ENCODE measurements around the gene RBP5.

Gene RBP5, protein sequence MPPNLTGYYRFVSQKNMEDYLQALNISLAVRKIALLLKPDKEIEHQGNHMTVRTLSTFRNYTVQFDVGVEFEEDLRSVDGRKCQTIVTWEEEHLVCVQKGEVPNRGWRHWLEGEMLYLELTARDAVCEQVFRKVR

DNA sequence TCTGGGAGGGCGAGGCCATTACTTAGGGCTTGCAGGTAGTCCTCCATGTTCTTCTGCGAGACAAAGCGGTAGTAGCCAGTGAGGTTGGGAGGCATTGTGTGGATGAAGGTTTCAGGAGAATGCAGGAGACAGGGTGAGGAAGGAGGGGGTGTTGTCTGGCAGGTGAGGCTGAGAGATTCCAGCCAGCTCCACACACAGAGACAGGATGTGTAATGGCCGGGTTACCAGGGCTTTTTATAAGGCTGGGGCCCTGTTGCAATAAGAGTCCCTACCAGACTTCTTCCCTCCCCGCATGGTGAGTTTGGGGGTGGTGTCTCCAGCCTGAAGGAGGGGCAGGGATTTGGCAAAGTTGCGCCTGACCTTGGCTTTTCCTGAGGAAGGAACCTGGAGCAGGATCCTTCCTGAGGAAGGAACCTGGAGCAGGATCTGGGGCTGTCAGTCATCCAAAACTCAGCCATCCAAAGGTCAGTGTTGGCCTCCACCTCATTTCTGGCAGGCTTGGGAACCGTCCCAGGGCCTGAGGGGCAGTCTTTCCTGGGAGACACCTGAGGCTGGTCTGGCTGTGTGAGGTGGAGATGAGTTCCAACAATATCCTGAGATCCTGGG, at the start of gene RBP5:
Gene RBP5 (minus strand): TSS at position 209 of the 606 bp plus-strand sequence. CDS start 114 bp downstream, at position 95.
- no peak for DNase-seq (ENCODE audit: low read depth in 2 of 2)

DNA sequence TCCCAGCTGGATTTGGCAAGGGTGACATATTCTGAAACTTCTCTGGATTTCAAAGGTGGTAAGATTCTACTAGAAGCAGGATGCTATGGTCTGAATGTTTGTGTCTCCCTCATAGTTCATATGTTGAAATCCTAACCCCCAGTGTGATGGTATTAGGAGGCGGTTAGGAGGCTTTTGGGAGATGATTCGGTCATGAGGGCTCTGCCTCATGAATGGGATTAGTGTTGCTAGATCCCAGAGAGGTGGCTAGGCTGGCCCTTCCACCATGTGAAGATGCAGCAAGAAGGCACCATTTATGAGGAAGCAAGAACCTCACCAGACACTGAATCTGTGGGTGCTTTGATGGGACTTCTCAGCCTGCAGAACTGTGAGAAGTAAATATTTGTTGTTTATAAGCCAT, 49.8 kb upstream of the RBP5 start:
- DNase-seq (ENCODE audit: low read depth in 2 of 2), result no peak

DNA sequence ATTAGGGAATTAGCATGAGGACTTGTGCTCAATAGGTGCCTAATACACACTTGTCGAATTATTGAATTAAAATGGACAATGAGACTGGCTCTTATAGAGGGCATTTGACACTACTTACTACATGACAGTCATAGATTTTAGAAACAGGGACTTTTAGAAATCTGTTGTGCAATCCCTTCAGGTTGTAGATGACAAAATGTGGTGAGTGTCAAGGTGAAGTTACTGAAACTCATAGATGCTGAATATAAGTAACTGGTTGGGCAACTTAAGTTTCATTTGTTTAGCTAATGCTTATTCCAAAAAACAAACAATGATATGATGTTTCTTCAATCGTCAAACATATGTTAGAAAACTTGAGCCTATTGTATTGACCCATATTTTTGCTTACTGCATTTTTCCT, 47.9 kb upstream of the RBP5 start:
- no peak for DNase-seq (ENCODE audit: low read depth in 2 of 2)

DNA sequence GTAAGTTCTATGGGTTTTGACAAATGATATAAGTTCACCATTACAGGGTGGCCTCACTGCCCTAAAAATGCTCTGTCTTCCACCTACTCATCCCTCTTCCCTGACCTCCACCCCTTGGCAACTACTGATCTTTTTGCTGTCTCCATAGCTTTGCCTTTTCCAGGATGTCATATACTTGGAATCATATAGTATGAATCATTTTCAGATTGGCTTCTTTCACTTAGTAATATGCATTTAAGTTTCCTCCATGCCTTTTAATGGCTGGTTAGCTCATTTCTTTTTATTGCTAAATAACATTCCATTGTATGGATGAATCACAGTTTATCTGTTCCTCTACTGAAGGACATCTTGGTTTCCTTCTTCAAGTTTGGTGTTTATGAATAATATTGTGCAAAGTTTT, 46.8 kb upstream of the RBP5 start:
- DNase-seq (ENCODE audit: low read depth in 2 of 2), result no peak

DNA sequence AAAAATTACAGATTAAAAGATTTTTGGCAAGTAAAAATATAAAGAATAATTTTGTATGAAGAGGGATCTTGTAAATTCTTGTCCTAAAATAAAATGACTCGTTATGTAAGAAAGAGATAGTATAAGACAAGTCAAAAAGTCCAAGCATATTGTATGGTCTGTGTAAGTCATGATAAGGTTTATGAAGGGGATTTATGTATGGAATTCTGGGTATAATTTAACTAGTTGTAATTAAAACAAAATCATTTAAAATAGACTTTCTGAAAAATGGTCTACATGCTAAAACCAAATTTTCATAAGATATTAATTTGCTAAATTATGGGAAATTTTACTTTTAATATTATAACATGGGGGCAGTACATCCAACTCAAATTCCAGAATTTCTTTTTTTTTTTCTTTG, 43.2 kb upstream of the RBP5 start:
- no peak for DNase-seq (ENCODE audit: low read depth in 2 of 2)

DNA sequence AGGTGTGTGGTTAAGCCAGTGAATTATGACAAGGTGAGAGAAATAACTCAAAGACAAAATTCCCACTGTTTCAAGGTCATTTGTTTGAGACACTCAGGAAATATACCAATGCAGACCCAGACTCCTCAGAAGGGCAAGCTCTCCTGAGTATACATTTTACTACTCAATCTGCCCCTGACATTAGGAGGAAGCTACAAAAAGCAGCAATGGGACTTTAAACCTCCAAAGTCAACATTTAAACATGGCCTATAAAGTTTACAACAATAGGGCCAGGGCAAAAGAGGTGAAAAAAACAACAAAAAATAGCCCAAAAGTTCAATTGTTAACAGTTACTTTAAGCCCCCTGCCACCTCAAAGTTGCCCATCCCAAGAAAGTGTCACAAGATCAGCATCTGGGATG, 41.3 kb upstream of the RBP5 start:
- no peak for DNase-seq (ENCODE audit: low read depth in 2 of 2)

DNA sequence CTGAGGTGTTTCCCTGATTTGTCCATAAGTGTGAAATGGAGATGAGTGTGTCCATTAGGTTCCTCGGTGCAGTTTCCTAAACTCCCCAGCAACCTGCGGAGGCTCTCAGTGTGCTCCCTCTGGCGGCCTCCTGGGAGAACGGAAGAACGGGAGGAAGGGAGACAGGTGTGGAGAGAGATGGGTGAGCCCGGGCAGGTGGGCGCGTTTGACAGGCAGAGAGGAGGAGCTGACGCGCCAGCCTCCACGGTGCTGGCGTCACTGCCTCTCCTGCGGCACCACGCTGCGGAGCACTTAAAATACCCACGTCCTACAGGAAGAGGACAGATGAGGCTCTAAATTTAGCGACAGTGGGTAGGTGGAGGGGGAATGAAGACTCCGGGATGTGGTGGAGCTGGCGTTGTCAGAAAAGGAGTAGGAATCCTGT, 34.0 kb upstream of the RBP5 start:
- DNase-seq (ENCODE audit: low read depth in 2 of 2), result no peak

DNA sequence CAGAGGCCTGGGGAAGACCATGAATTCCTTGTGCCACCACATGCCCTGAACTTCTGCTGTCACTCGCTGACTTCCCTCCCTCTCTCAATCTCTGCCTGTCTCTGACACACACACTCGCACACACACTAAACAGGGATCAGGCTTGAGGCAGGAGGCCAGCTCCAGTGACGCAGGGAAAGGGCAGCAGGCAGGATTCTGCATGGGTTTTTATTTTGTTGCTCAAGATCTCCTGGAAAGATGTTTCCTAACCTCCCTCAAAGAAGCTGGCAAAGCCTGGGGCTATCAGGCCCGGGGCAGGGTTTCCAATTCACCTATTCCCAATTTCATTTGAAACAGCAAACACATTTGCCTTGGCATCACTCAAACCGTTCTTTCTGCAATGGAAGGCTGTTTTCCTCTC, 33.1 kb upstream of the RBP5 start:
- no peak for DNase-seq (ENCODE audit: low read depth in 2 of 2)

DNA sequence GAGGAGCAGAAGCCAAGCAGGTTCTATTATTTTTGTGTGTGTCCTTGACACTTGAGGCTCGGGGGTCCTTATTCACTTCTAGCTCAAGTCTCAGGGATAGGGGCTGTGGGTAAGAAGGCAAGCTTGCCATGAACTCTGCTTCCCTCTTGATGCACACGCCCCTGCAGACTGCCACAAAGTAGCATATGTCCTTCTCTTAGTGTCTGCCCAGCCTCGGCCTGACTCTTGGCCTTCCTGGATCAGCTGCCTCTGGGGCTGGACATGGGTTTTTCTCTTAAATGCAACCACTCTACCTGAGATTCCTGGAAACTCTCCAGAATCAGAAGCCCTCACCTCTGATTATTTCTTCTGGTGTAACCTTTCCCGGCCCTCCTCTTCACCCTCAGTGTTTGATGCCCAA, 32.6 kb upstream of the RBP5 start:
- no peak for DNase-seq (ENCODE audit: low read depth in 2 of 2)

DNA sequence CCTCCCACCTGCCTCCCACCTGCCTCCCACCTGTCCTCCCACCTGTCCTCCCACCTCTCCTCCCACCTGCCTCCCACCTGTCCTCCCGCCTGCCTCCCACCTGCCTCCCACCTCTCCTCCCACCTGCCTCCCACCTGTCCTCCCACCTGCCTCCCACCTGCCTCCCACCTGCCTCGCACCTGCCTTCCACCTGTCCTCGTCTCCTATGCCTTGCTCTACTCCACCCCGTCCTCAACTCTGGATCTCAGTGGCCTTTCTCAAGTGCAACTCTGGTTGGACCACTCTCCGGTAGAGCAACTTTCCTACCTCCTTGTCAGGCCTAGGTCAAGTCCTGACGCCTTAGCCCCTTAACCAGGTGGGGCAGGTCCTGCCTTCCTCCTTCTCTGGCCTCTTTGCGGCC, 31.5 kb upstream of the RBP5 start:
- no peak for DNase-seq (ENCODE audit: low read depth in 2 of 2)

DNA sequence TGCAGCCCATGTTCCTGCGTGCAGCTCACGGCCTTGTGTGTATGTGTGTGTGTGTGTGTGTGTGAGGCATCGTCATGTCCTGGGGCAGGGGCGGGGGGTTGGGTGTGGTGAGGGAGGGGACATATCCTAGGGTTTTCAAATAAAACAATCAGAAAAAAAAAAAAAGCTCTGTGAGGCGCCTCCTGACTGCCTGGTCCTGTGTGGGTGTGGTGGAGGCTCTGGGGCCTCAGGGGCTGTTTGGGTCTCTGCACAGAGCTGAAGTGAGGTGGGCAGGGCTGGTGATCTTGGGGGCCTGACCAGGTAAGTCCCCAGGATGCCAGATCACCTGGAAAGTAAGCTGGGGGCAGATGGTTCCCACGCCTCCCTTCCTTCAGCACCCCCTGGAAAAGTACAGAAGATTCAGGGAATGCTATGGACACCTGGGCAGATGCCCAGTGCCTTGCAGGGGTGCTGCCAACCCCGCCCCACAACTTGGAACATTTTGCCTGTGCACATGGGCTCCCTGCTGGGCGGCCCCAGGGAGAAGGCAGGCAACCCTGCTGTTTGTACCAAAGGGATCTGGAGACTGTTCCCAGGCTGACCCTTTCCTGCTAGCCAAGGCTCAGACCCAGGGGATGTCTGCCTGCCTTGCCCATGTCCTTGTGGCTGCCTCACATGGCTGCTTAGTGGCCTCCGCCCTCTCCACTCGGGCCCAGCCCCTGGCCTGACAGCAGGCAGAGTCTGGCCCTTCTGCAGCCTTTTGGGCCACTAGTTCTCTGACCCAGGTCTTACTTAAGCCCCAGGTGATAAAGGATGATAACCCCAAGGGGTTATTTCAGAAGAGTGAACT, 30.3 kb upstream of the RBP5 start:
- DNase-seq (ENCODE audit: low read depth in 2 of 2), result no peak

DNA sequence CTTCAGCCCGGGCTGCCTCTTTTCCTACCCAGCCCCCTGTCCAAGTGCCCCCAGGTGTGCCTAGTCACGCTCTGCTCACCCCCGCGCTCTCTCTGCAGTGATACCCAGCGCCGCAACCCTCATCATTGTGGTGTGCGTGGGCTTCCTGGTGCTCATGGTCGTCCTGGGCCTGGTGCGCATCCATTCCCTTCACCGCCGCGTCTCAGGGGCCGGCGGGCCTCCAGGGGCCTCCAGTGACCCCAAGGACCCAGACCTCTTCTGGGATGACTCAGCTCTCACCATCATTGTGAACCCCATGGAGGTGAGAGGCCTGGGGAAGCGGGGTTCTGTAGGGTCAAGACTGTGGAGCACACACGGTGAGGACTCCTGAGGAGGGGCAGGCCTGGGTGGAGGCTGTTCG, 28.7 kb upstream of the RBP5 start:
- DNase-seq (ENCODE audit: low read depth in 2 of 2), result no peak

DNA sequence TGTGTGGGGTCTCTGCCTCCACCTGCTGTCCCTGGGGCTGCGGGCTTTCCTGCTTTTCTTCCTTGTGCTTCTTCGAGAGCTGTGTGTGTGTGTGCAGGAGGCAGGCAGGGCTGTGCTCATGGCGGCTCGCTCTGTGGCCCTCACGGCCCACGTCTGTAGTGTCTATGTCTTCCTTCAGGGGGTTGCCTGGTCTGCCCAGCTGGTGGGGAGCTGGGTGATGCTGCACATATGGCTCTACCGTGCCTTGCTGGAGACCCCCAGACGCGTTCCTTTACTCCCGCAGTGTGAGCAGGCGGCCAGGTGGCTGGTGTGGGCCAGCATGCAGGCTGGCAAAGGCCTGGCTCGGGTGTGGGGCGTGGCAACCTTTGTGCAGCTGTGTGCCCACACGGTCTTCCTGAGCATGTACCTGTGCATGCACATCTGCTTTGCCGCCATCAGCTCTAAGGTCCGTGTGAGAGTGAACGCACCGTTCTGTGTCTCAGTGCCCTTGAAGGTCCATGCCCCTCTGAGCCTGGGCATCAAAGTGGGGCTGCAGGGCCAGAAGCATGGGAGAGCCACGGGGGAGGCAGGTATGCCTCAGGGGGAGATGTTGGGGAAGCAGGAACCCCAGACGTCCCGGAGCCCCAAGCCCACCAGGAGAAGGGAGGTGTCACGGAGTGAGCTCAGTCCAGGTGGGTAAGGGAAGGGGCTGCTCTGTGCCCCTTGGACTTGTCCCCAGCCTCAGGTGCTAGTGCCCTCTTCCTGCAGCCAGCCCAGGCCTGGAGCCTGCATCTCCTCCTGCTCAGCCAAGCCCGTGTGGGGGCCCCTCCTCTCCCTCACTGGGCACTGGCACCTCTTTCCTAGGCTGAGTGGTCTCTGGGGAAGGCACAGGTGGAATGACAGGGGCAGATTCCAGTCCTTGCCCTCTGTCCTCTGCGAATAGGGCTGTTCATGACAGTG, 27.8 kb upstream of the RBP5 start:
- DNase-seq (ENCODE audit: low read depth in 2 of 2), result no peak

DNA sequence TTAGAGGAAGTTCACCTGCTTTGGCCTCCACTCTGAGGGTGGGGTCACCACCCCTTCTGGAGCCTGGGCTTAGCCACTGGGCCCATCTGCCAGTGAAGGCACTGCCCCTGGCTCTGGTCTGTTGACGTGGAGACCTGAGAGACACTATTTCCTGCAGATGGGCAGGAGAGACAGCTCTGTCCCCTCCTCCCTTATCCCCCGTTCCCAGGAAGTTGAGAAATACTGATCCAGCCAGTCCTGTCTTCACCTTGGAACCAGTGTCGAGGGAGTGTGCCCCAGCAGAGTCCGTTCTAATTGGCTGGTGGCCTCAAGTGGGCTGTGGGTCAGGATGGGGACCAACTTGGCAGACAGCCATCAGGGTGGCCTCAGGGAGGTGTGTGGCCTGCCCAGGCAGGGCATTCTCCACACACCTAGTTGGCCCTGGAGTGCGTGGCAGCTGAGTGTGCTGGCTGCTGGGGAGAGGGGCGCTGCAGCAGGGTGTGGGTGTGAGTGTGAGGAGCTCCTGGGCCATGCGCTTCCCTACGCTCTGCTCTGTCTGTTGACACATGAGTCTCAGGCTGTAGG, 26.9 kb upstream of the RBP5 start:
- no peak for DNase-seq (ENCODE audit: low read depth in 2 of 2)

DNA sequence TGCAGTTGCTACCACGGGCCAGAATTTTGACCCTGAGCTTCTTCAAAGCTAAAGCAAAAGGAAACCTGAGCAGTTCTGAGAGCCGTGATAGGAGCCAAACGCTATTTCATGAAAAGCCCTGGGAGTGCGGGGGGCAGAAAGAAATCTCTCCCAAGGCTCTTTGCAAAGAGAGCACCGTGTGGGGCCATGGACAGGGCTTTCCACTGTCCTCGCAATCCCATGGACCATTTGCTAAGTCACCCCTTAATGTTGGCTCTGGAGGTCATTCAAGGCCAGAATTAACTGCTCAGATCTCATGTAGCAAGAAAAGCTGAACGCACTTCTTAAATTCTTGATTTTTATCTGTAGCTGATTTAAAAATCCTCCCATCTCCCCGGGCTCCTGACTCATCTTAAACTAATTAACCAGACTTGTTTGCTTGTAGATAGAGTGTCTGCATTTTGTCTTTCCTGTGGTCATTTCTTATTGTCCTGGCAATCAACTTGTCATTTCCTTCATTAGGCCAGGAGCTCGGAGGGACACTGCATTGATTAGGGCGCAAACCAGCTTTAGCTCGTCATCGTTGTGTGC, 26.3 kb upstream of the RBP5 start:
- no peak for DNase-seq (ENCODE audit: low read depth in 2 of 2)

DNA sequence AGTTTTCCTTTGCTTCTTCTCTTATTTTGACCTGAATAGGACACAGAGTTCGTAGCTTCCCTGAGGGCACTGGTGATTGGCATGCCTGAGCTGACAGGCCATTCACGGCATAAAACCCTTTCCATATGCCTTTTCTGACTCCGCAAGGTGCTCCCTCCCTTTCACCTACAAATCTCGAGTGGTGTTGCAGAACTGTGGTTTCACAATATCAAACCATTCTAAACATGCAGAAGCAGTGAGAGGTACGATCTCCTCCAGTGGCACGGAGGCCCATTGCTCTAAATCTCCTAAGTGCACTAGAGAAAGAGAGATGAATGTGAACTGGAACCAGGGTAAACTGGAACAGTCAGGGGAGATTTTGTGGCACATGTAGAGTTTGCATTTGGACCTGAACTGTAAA, 25.4 kb upstream of the RBP5 start:
- no peak for DNase-seq (ENCODE audit: low read depth in 2 of 2)

DNA sequence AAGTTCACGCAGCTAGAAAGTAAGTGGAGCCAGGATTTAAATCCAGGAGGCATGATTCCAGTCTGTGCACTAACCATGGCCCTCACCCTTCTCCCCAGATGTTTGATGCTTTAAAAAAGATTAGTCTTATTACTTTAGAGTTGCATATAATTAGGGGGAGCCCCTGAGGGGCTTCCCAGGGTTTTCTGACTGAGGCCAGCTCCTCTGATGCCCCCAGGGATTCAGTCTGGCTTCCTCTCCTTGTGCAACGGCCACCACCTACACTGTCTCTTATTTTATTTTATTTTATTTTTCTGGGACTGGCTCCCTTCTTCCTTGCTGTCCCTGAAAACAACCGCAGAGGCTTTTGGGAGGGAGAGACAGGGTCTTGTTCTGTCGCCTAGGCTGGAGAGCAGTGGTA, 24.1 kb upstream of the RBP5 start:
- no peak for DNase-seq (ENCODE audit: low read depth in 2 of 2)

DNA sequence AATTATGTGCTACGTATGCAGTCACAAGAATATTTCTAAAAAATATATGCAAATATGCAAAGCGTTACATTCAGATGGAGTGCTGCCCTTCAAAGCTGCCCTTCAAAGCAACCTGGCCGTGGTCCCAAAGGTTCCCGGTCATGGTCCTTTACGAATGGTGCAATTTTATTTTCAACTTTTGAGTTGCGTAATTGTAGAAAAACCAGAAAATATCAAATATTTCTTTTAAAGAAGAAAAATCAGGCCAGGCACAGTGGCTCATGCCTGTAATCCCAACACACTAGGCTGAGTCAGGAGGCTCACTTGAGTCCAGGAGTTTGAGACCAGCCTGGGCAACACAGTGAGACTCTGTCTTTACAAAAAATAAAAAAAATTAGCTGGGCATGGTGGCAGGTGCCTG, 22.8 kb upstream of the RBP5 start:
- DNase-seq (ENCODE audit: low read depth in 2 of 2), result no peak

DNA sequence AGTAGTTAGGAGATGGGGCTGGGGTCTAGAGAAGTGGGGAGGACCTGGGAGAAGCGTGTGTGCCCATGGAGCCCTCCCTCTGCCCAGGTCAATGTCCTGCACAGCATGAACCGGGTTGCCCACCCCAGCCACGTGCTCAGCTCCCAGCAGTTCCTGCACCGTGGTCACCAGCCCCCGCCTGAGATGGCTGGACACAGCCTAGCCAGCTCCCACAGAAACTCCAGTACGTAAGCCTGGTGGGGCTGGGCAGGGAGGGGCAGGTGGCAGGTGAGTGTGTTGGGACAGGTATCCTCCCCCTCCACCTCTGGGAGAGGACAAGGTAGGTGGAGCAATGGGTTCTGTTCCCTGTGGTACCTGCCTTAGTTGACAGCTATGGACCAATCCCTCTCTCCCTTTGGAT, 22.2 kb upstream of the RBP5 start:
- no peak for DNase-seq (ENCODE audit: low read depth in 2 of 2)

DNA sequence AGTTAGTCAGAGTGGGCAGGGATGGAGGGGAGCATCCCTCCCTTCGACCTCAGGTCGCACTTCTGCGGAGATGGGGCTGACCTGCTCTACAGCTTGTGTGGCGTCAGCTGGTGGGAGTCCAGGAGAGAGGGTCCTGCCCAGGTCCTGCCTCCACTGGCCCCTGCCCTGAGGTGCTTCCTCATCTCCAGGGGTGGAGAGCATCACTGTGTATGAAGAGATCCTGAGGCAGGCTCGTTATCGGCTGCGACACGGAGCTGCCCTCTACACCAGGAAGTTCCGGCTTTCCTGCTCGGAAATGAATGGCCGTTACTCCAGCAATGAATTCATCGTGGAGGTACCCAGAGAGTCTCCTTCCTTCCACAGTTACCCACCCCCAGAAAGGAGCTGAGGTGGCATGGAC, 21.7 kb upstream of the RBP5 start:
- no peak for DNase-seq (ENCODE audit: low read depth in 2 of 2)

DNA sequence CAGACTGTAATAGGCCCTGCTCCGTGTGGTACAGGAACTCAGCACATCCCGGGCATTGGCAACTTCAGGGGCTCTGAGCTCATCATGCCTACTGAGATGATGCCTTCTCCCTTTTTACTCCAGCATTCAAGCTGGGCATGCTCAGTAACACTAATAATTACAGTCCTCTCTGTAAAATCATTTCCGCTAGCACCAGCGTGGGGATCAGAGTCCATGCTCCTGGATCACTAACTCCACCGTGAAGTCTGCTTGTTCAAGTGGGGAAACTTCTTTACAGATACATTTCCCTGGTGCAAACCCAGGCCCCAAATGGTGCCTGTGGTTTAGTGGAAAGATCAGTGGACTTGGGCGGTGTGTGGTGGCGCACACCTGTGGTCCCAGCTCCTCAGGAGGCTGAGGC, 18.2 kb upstream of the RBP5 start:
- DNase-seq (ENCODE audit: low read depth in 2 of 2), result no peak

DNA sequence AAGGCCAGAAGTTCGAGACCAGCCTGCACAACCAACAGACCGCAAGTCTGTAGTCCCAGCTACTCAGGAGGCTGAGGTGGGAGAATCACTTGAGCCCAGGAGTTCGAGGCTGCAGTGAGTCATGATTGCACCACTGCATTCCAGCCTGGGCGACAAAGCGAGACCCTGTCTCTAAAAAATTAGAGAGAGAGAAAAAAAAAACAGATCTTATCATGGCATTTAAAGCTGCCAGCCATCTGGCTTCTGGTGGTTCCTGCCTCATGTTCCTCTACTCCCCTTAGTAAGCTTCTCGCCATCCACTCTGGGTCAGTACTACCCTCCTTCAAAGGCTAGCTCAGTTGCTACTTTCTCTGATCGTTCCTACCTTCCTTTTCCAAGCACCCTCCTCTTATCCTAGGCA, 17.5 kb upstream of the RBP5 start:
- DNase-seq (ENCODE audit: low read depth in 2 of 2), result no peak

Measured in stimulated activated CD8-positive, alpha-beta memory T cell treated with anti-CD3 and anti-CD28 coated beads, Interleukin-7, amount 100 ng/mL, for 1 hour (primary cell).